Subcutaneous abdominal adipose tissue (tissue), 5 donors: ENCODE data around the gene ZC3H18.

Experiments
- H3K27ac ChIP-seq: one replicate; pipeline ENCODE4 v1.7.0; 2013; ENCODE audit warnings: low read depth, mild to moderate bottlenecking, inconsistent platforms, low read length, moderate library complexity
- H3K27me3 ChIP-seq, 5 donors: one replicate each; pipeline ENCODE4 v1.7.0; 2013; ENCODE audit warnings: low read length in 5 of 5, inconsistent platforms in 1 of 5; ENCODE audit not compliant: control insufficient read depth in 5 of 5, insufficient read depth in 4 of 5
- H3K36me3 ChIP-seq, 5 donors: one replicate each; pipeline ENCODE4 v1.7.0; 2013; ENCODE audit warnings: low read length in 5 of 5; ENCODE audit not compliant: control insufficient read depth in 5 of 5, insufficient read depth in 5 of 5
- H3K4me1 ChIP-seq, 5 donors: one replicate each; pipeline ENCODE4 v1.7.0; 2013; ENCODE audit warnings: low read length in 5 of 5, mild to moderate bottlenecking in 3 of 5, moderate library complexity in 1 of 5; ENCODE audit not compliant: control insufficient read depth in 5 of 5, insufficient read depth in 5 of 5
- H3K4me3 ChIP-seq, 5 donors: one replicate each; pipeline ENCODE4 v1.7.0; 2013; ENCODE audit warnings: low read length in 5 of 5, low read depth in 1 of 5
- H3K9ac ChIP-seq, 5 donors: one replicate each; pipeline ENCODE4 v1.7.0; 2013; ENCODE audit warnings: low read length in 5 of 5, mild to moderate bottlenecking in 4 of 5, moderate library complexity in 3 of 5
- H3K9me3 ChIP-seq, 5 donors: one replicate each; pipeline ENCODE4 v1.7.0; 2013; ENCODE audit warnings: low read length in 5 of 5; ENCODE audit not compliant: control insufficient read depth in 5 of 5
- donor health status: healthy.
- donor health status: healthy.
- donor health status: healthy.
- donor health status: healthy.
- donor health status: healthy.

ZC3H18 gene

GRCh38 chr16:88578446-88579313 is 8.5 kb downstream of the ZC3H18 start:
- H3K4me1 ChIP-seq = no peaks in the 10 kb centered on the region
- peaks cover 2 to 84% (median 71%) of the 10 kb centered on the region in 5 donors for H3K36me3 ChIP-seq

GRCh38 chr16:88580371-88580770 is 10.2 kb downstream of the ZC3H18 start:
- Histone ChIP-seq H3K27ac (no peak overlapping the region), H3K27me3 (no peaks in the 10 kb centered on the region), H3K36me3 (peaks cover 2 to 79% (median 69%) of the 10 kb centered on the region in 5 donors), H3K9ac (no peak overlapping the region), H3K4me3 (no peak overlapping the region), H3K4me1 (no peaks in the 10 kb centered on the region), H3K9me3 (no peaks in the 10 kb centered on the region)

More at GRCh38 chr16:88578446-88579313, 8.5 kb downstream of the ZC3H18 start:
- no peak overlapping the region for H3K9ac ChIP-seq
- H3K27ac ChIP-seq = no peak overlapping the region
- no peaks in the 10 kb centered on the region for H3K27me3 ChIP-seq
- no peak overlapping the region for H3K4me3 ChIP-seq
- H3K9me3 ChIP-seq = no peaks in the 10 kb centered on the region

GRCh38 chr16:88581033-88581432 is 10.8 kb downstream of the ZC3H18 start:
- H3K27me3 ChIP-seq = no peaks in the 10 kb centered on the region
- H3K9ac ChIP-seq = no peak overlapping the region
- H3K27ac ChIP-seq = no peak overlapping the region
- no peak overlapping the region for H3K4me3 ChIP-seq
- no peaks in the 10 kb centered on the region for H3K9me3 ChIP-seq
- H3K36me3 ChIP-seq = peaks cover 2 to 76% (median 70%) of the 10 kb centered on the region in 5 donors
- H3K4me1 ChIP-seq = no peaks in the 10 kb centered on the region

- Histone ChIP-seq H3K4me1 (no peaks in the 10 kb centered on the region), H3K9me3 (no peaks in the 10 kb centered on the region), H3K4me3 (no peak overlapping the region), H3K27me3 (no peaks in the 10 kb centered on the region), H3K36me3 (peaks cover 7 to 76% (median 68%) of the 10 kb centered on the region in 5 donors), H3K27ac (no peak overlapping the region), H3K9ac (no peak overlapping the region)
These were observed 12.8 kb downstream of the ZC3H18 start for GRCh38 chr16:88582912-88583575.

GRCh38 chr16:88584676-88585075 is 14.5 kb downstream of the ZC3H18 start:
- Histone ChIP-seq H3K4me3 (no peak overlapping the region), H3K4me1 (no peaks in the 10 kb centered on the region), H3K27me3 (no peaks in the 10 kb centered on the region), H3K9ac (no peak overlapping the region), H3K9me3 (no peaks in the 10 kb centered on the region), H3K27ac (no peak overlapping the region), H3K36me3 (peaks cover 8 to 76% (median 68%) of the 10 kb centered on the region in 5 donors)

DNA sequence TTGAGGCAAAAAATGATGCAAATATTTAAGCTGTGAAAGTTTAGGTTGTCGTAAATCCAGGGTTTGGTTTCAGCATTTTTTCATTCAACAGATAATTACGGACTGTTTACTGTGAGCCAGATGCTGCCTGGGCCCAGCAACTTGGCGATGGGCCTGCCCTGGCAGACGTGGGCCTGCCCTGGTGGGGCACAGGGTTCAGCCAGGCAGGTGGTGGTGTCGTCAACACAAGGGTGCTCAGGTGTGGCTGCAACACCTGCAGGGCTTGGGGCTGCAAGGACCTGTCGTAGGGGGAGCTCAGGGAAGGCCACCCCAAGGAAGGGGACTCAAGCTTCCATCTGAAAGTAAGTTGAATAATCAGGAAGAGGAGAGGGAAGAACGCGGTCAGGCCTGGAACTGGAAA is 15.1 kb downstream of the ZC3H18 start:
- peaks cover 14 to 76% (median 68%) of the 10 kb centered on the region in 5 donors for H3K36me3 ChIP-seq
- H3K27me3 ChIP-seq = no peaks in the 10 kb centered on the region
- H3K9ac ChIP-seq = no peak overlapping the region
- H3K4me3 ChIP-seq = no peak overlapping the region
- H3K4me1 ChIP-seq = no peaks in the 10 kb centered on the region
- no peak overlapping the region for H3K27ac ChIP-seq
- H3K9me3 ChIP-seq = no peaks in the 10 kb centered on the region

DNA sequence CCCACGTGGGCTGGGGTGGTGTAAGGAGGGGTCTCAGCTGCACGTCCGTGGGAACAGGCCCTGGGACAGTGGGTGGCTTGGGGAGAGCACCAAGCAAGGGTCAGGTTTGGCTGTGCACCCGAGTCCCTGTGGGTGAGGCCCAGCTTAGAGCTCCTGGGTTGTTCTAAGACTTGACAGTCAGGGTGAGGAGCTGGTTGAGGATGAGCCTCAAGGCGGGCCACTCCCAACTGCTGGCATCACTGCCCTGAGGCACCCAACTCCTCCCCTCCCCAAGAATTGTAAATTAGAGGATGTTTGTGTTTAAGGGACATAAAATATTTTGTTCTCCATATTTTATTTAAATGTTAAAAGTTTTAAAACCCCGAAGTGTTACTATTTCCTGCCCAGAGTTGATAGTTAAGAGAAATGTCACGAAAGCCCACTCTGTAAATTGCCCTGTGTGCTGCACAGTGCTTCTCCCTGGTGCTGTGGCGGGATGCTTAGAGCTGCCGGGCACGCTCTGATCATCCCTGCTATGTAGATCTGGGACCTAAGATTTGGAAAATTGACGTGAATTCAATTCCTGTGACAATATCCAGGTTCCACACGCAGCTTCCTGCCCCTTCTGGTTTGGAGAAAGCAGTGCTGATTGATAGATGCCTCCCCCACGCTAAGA is 15.9 kb downstream of the ZC3H18 start:
- Histone ChIP-seq H3K9me3 (no peaks in the 10 kb centered on the region), H3K27ac (no peak overlapping the region), H3K4me3 (no peak overlapping the region), H3K9ac (no peak overlapping the region), H3K36me3 (peaks cover 15 to 73% (median 62%) of the 10 kb centered on the region in 5 donors), H3K4me1 (no peaks in the 10 kb centered on the region), H3K27me3 (no peaks in the 10 kb centered on the region)

GRCh38 chr16:88588148-88588547 is 17.9 kb downstream of the ZC3H18 start:
- H3K4me3 ChIP-seq = no peak overlapping the region
- no peak overlapping the region for H3K27ac ChIP-seq
- H3K9me3 ChIP-seq = no peaks in the 10 kb centered on the region
- peaks cover 15 to 58% (median 52%) of the 10 kb centered on the region in 5 donors for H3K36me3 ChIP-seq
- no peaks in the 10 kb centered on the region for H3K27me3 ChIP-seq
- peaks cover 0 to 7% (median 0%) of the 10 kb centered on the region in 5 donors for H3K4me1 ChIP-seq
- H3K9ac ChIP-seq = no peak overlapping the region

DNA sequence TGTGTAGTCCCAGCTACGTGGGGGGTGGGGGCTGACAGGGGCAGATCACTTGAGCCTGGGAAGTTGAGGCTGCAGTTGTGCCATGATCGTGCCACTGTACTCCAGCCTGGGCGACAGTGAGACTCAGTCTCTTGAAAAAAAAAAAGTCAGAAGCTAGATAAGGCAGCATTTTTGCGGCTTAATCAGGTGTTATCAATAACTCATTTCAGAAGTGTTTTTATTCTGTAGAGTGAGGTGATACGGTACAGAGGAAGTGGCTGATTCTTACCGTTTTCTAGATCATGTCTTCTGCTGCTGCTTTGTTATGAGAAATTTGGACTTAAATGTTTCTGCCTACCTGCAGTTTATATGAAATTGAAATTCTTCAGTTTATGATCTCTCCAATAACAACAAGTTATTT is 18.6 kb downstream of the ZC3H18 start:
- Histone ChIP-seq H3K27me3 (no peaks in the 10 kb centered on the region), H3K27ac (no peak overlapping the region), H3K4me1 (peaks cover 0 to 7% (median 0%) of the 10 kb centered on the region in 5 donors), H3K36me3 (peaks cover 15 to 58% (median 51%) of the 10 kb centered on the region in 5 donors), H3K4me3 (no peak overlapping the region), H3K9me3 (no peaks in the 10 kb centered on the region), H3K9ac (no peak overlapping the region)

DNA sequence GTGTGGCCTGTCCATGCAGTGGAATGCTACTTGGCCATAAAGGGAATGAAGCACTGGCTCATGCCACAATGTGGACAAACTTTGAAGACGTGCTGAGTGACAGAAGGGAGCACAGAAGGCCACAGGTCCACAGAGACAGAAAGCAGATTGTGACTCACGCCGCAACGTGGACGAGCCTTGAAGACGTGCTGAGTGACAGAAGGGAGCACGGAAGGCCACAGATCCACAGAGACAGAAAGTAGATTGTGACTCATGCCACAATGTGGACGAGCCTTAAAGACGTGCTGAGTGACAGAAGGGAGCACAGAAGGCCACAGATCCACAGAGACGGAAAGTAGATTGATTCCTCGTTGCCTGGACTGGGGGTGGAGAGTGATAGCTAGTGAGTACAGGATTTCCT is 19.2 kb downstream of the ZC3H18 start:
- Histone ChIP-seq H3K36me3 (peaks cover 15 to 61% (median 53%) of the 10 kb centered on the region in 5 donors), H3K27ac (no peak overlapping the region)

More for the DNA sequence above, 19.2 kb downstream of the ZC3H18 start:
- Histone ChIP-seq H3K9me3 (no peaks in the 10 kb centered on the region), H3K4me3 (no peak overlapping the region), H3K4me1 (peaks cover 0 to 7% (median 2%) of the 10 kb centered on the region in 5 donors), H3K27me3 (no peaks in the 10 kb centered on the region), H3K9ac (no peak overlapping the region)
